BE2C (cell line): Measurements from ENCODE around the gene RFXAP.

Experiments used
- DNase-seq: peaks from one replicate; pipeline ENCODE4 v3.0.0-alpha.2; 2020
- H3K27me3 ChIP-seq: fragments of 250-450 bp; sonication (Bioruptor Pico); 2 replicates; pipeline ENCODE4 v1.5.1; 2020; ENCODE audit warnings: mild to moderate bottlenecking
- H3K36me3 ChIP-seq: fragments of 250-450 bp; sonication (Bioruptor Pico); 2 replicates; pipeline ENCODE4 v1.5.1; 2020; ENCODE audit warnings: mild to moderate bottlenecking
- H3K4me1 ChIP-seq: fragments of 250-450 bp; sonication (Bioruptor Pico); 2 replicates; pipeline ENCODE4 v1.5.1; 2020
- H3K4me3 ChIP-seq: 2 replicates; pipeline ENCODE4 v1.5.1; 2011; ENCODE audit warnings: low read depth, low read length
- H3K9me3 ChIP-seq: fragments of 250-450 bp; sonication (Bioruptor Pico); 2 replicates; pipeline ENCODE4 v1.5.1; 2020
- CTCF ChIP-seq: IDR thresholded peaks from 2 replicates; pipeline ENCODE4 v1.5.1; 2012; ENCODE audit warnings: mild to moderate bottlenecking, low read depth, low read length

RFXAP gene

GRCh38 chr13:36875961-36876360, 56.9 kb downstream of the RFXAP start:
- Histone ChIP-seq H3K36me3 (peaks cover 83% of the 10 kb centered on the region), H3K9me3 (no peaks in the 10 kb centered on the region), H3K27me3 (no peaks in the 10 kb centered on the region), H3K4me1 (peaks cover 16% of the 10 kb centered on the region), H3K4me3 (no peak overlapping the region)
- TF ChIP-seq CTCF, result no peak
- DNase-seq, result no peak
